A549 (cell line): ENCODE measurements around the gene KIF5C. TPM values are rescaled to one million over a fixed set of nuclear protein-coding genes. Genes with fewer than 3 reads are reported as not detected.

Source experiments
- ATAC-seq, 2 experiments: fragments of 200-7000 bp in 1 of 2; fragments of >200 bp in 1 of 2; cut with Nextera tagmentation in 1 of 2; cut with Tn5 transposase in 1 of 2; 3 replicates each; pipeline versions ENCODE4 v1.8.0 to v1.9.1; 2018 to 2020; ENCODE audit warnings: mild to moderate bottlenecking in 1 of 2, moderate library complexity in 1 of 2
- CTCF ChIA-PET: fragments of 300-600 bp; sonication (Branson Sonifier 250); formaldehyde crosslinking; extraction: SDS; loops from one replicate; lab custom pipeline; 2021; ENCODE audit warnings: antibody characterized with exemption, inconsistent platforms; lab: Yijun Ruan, JAX
- POLR2A ChIA-PET: fragments of 350-600 bp; formaldehyde crosslinking; extraction: SDS; loops from one replicate; lab custom pipeline; 2021; ENCODE audit warnings: antibody characterized with exemption, inconsistent platforms; lab: Yijun Ruan, JAX
- DNase-seq, 2 experiments: peaks; one replicate each; pipeline versions ENCODE4 v3.0.0 to v3.0.0-alpha.2; 2011 to 2016; ENCODE audit warnings: low read depth in 1 of 2, low spot score in 1 of 2
- FAIRE-seq: peaks from 2 replicates; lab custom pipeline; 2011; peaks lifted over from hg19 to GRCh38; lab: Jason Lieb, UNC
- H3K27ac ChIP-seq, 2 experiments: fragments of >200 bp; sonication (Bioruptor Twin); formaldehyde crosslinking; 3 replicates each; pipeline ENCODE4 v1.5.1; 2016 to 2017
- H3K4me1 ChIP-seq: fragments of >200 bp; sonication (Bioruptor Twin); formaldehyde crosslinking; 3 replicates; pipeline ENCODE4 v1.6.1; 2016
- H3K4me2 ChIP-seq: fragments of >200 bp; sonication (Bioruptor Twin); formaldehyde crosslinking; 3 replicates; pipeline ENCODE4 v1.6.1; 2016
- H3K4me3 ChIP-seq: fragments of >200 bp; sonication (Bioruptor Twin); formaldehyde crosslinking; 3 replicates; pipeline ENCODE4 v1.5.1; 2016
- H3K9me3 ChIP-seq: fragments of >200 bp; sonication (Bioruptor Twin); formaldehyde crosslinking; 3 replicates; pipeline ENCODE4 v1.6.1; 2016
- ATOH8 ChIP-seq: fragments of 250-450 bp; sonication (Bioruptor Pico); IDR thresholded peaks from 2 replicates; pipeline ENCODE4 v1.5.0; 2020; ENCODE audit warnings: low read depth, mild to moderate bottlenecking, moderate library complexity
- BHLHE40 ChIP-seq: IDR thresholded peaks from 2 replicates; pipeline ENCODE4 v1.6.1; 2012; ENCODE audit warnings: low read depth, low read length, inconsistent platforms
- CBX2 ChIP-seq: fragments of 200-600 bp; sonication (generic); IDR thresholded peaks from 2 replicates; pipeline ENCODE4 v1.6.1; 2016; ENCODE audit warnings: low read depth, mild to moderate bottlenecking, borderline replicate concordance
- CBX8 ChIP-seq: fragments of 200-600 bp; sonication (generic); IDR thresholded peaks from 2 replicates; pipeline ENCODE4 v1.6.1; 2016
- CEBPB ChIP-seq, 2 experiments: fragments of >200 bp in 1 of 2; sonication (Bioruptor Twin) in 1 of 2; formaldehyde crosslinking in 1 of 2; IDR thresholded peaks; 2 replicates each; pipeline ENCODE4 v1.6.1; 2012 to 2016
- CHD4 ChIP-seq: fragments of 200-600 bp; sonication (generic); IDR thresholded peaks from 2 replicates; pipeline ENCODE4 v1.6.1; 2016; ENCODE audit warnings: antibody characterized with exemption, mild to moderate bottlenecking, borderline replicate concordance
- CTCF ChIP-seq: fragments of >200 bp; sonication (Bioruptor Twin); formaldehyde crosslinking; IDR thresholded peaks from 3 replicates; pipeline ENCODE4 v1.5.1; 2016
- EHMT2 ChIP-seq: fragments of 200-600 bp; sonication (generic); IDR thresholded peaks from 2 replicates; pipeline ENCODE4 v1.6.1; 2016; ENCODE audit warnings: antibody characterized with exemption, low read depth, mild to moderate bottlenecking, moderate library complexity
- ESRRA ChIP-seq: fragments of 150-350 bp; IDR thresholded peaks from 2 replicates; pipeline ENCODE4 v1.6.1; 2014; ENCODE audit warnings: mild to moderate bottlenecking, low read length, borderline replicate concordance
- FOSB ChIP-seq: fragments of 250-450 bp; sonication (Bioruptor Pico); IDR thresholded peaks from 2 replicates; pipeline ENCODE4 v1.5.0; 2020; ENCODE audit warnings: mild to moderate bottlenecking, moderate library complexity
- FOSL2 ChIP-seq, 2 experiments: fragments of 450-650 bp in 1 of 2; fragments of >200 bp in 1 of 2; sonication (Bioruptor Twin) in 1 of 2; formaldehyde crosslinking; IDR thresholded peaks; 2 replicates each; pipeline versions ENCODE4 v1.5.0 to v1.6.1; 2016 to 2020; ENCODE audit warnings: mild to moderate bottlenecking in 1 of 2, moderate library complexity in 1 of 2
- HDAC2 ChIP-seq: fragments of 200-600 bp; sonication (generic); IDR thresholded peaks from 2 replicates; pipeline ENCODE4 v1.6.1; 2016
- HEYL ChIP-seq: fragments of 250-450 bp; sonication (Bioruptor Pico); IDR thresholded peaks from 2 replicates; pipeline ENCODE4 v1.8.0; 2021; ENCODE audit warnings: mild to moderate bottlenecking, moderate library complexity
- HOXB5 ChIP-seq: fragments of 250-450 bp; sonication (Bioruptor Pico); IDR thresholded peaks from 2 replicates; pipeline ENCODE4 v1.5.0; 2020; ENCODE audit warnings: mild to moderate bottlenecking, moderate library complexity
- KDM1A ChIP-seq: fragments of 200-600 bp; sonication (generic); IDR thresholded peaks from 2 replicates; pipeline ENCODE4 v1.6.1; 2016; ENCODE audit warnings: low read depth, mild to moderate bottlenecking
- MAX ChIP-seq: IDR thresholded peaks from 2 replicates; pipeline ENCODE4 v1.6.1; 2012
- NFE2L2 ChIP-seq: fragments of 150-350 bp; conservative IDR thresholded peaks from 2 replicates; pipeline ENCODE4 v1.6.1; 2014; ENCODE audit warnings: low read length
- NPAS2 ChIP-seq: fragments of 250-450 bp; sonication (Bioruptor Pico); IDR thresholded peaks from 2 replicates; pipeline ENCODE4 v1.8.0; 2022; ENCODE audit warnings: mild to moderate bottlenecking, moderate library complexity, borderline replicate concordance
- PBX3 ChIP-seq: IDR thresholded peaks from 2 replicates; pipeline ENCODE4 v1.6.1; 2012
- PHF8 ChIP-seq: fragments of 200-600 bp; sonication (generic); IDR thresholded peaks from 2 replicates; pipeline ENCODE4 v1.6.1; 2016; ENCODE audit warnings: low read depth, mild to moderate bottlenecking, antibody characterized with exemption, moderate library complexity, borderline replicate concordance
- POLR2A ChIP-seq: IDR thresholded peaks from 2 replicates; pipeline ENCODE4 v1.6.1; 2012; ENCODE audit warnings: mild to moderate bottlenecking, low read length
- SREBF2 ChIP-seq: fragments of 450-650 bp; IDR thresholded peaks from 2 replicates; pipeline ENCODE4 v1.6.1; 2014; ENCODE audit warnings: mild to moderate bottlenecking, moderate library complexity
- TFCP2L1 ChIP-seq: fragments of 250-450 bp; sonication (Bioruptor Pico); IDR thresholded peaks from 2 replicates; pipeline ENCODE4 v1.5.0; 2021; ENCODE audit warnings: mild to moderate bottlenecking
- ZSCAN20 ChIP-seq: fragments of 250-450 bp; sonication (Bioruptor Pico); IDR thresholded peaks from 2 replicates; pipeline ENCODE4 v1.8.0; 2022; ENCODE audit warnings: mild to moderate bottlenecking, moderate library complexity
- WGBS: methylation state at CpG from one replicate; pipeline ENCODE4 v1.1.6; 2017; ENCODE audit errors: missing lambda C conversion rate; 5-methylcytosine and 5-hydroxymethylcytosine counted together
- polyA plus RNA-seq, 4 experiments: library from polyadenylated mRNA; depleted of rRNA in 3 of 4; stranded (reverse); fragments of >200 nt; fragmentation: RNase III in 1 of 4; extraction: RNeasy Plus Mini Kit Qiagen cat#74134 plus additional on column Dnase treatment in 1 of 4; gene quantifications; 2 replicates in 3 of 4; 3 replicates in 1 of 4; pipeline ENCODE4 v1.2.3, GENCODE V29; 2011 to 2017

The KIF5C gene
- polyA plus RNA-seq, 2 of the 4 experiments (the other 2 are of a cell fraction) = 0.27 to 0.30 TPM

GRCh38 chr2:148965623-148966437 is 90.8 kb downstream of the KIF5C start:
- no peaks in the 10 kb centered on the region for H3K4me1 ChIP-seq
- POLR2A ChIA-PET = no interaction called here
- no peaks in the 10 kb centered on the region for H3K9me3 ChIP-seq
- ATAC-seq (no peak), DNase-seq (no peak), FAIRE-seq (no peak)
- CTCF ChIA-PET = no interaction called here
- H3K4me3 ChIP-seq = no peak overlapping the region
- H3K27ac ChIP-seq = no peak overlapping the region
- H3K4me2 ChIP-seq = no peak overlapping the region
- no peak for TF ChIP-seq POLR2A
- no peak for TF ChIP-seq FOSL2 (IDR thresholded peaks at IDR 0.05)
- no peak for TF ChIP-seq FOSL2 (CRISPR knock-in tag; IDR thresholded peaks at IDR 0.05)
- no peak for TF ChIP-seq HOXB5 (CRISPR knock-in tag)
- no peak for TF ChIP-seq BHLHE40
- TF ChIP-seq CBX2 = no peak
- TF ChIP-seq HEYL = no peak
- TF ChIP-seq CTCF = no peak
- no peak for TF ChIP-seq CEBPB (IDR thresholded peaks at IDR 0.05)
- TF ChIP-seq CBX8 = no peak
- TF ChIP-seq SREBF2 = no peak
- no peak for TF ChIP-seq ATOH8 (CRISPR knock-in tag)
- no peak for TF ChIP-seq KDM1A
- TF ChIP-seq NPAS2 (CRISPR knock-in tag) = no peak
- no peak for TF ChIP-seq ZSCAN20 (CRISPR knock-in tag)
- 44% methylated on average over 12 of the region's 12 CpGs for WGBS

- ChIA-PET CTCF (no interaction called here), POLR2A (no interaction called here)
- ATAC-seq (no peak), FAIRE-seq (no peak), DNase-seq (no peak)
- TF ChIP-seq CHD4 (no peak), NFE2L2 (no peak), EHMT2 (no peak), TFCP2L1 (no peak), FOSL2 (IDR thresholded peaks at IDR 0.05) (no peak), FOSL2 (CRISPR knock-in tag; IDR thresholded peaks at IDR 0.05) (no peak), PBX3 (no peak), MAX (no peak), HDAC2 (no peak)
- H3K4me3 ChIP-seq = no peak overlapping the region
- 21% methylated on average over 1 of the region's 1 CpG for WGBS
- H3K9me3 ChIP-seq = no peaks in the 10 kb centered on the region
- no peak overlapping the region for H3K4me2 ChIP-seq
- H3K27ac ChIP-seq = no peak overlapping the region
- H3K4me1 ChIP-seq = no peaks in the 10 kb centered on the region
Observed at GRCh38 chr2:148966438-148966758, 91.4 kb downstream of the KIF5C start.

- ATAC-seq (no peak), DNase-seq (no peak), FAIRE-seq (no peak)
- ChIA-PET CTCF (no interaction called here), POLR2A (no interaction called here)
- TF ChIP-seq ESRRA (no peak), PHF8 (no peak), FOSB (no peak)
- Histone ChIP-seq H3K4me1 (no peaks in the 10 kb centered on the region), H3K27ac (no peak overlapping the region), H3K4me3 (no peak overlapping the region), H3K4me2 (no peak overlapping the region), H3K9me3 (no peaks in the 10 kb centered on the region)
- 60% methylated on average over 7 of the region's 7 CpGs for WGBS
Observed at GRCh38 chr2:148967056-148967455, 92.0 kb downstream of the KIF5C start.
